ENCODE data around the gene RPN1.
"Not testable (repeated sequence)": the region's sequence is repeated elsewhere in the genome, so short reads cannot be mapped to it uniquely, and the experiment has no call there.

The RPN1 gene

DNA sequence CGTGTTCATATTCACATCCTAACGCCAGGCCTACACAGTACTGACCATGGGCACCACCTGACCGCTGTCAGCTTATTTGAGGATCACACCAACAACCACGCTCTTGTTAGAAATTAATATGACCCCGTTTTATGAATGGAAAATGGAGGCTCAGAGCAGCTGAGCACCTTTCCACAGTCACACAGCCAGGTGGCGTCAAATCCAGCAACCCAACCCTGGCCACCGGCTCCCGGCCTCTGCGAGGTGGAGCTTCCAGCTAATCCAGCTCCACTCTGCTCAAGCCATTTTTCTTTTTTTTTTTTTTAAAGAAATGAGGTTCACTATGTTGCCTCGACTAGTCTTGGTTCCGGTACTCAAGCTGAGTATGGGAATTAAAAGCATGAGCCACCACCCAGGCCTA, 41.3 kb downstream of the RPN1 start:
- DNase-seq (ENCODE audit: low spot score), result no peak

DNA sequence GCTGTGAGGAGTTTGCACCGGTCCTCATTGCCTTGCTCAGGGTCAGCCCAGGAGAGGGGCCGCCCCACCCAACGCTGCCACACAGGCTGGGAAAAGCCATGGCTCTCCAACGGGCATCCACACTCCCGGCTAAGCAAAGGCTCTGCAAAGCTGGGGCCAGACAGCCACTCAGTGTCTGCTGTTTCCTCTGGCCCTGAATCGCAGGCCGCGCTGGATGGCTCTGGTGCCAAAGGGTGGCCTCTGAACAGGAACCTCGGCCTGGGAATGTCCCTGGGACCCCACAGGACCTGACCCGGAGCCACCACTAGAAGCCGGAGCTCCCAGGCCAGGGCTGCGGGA, 42.9 kb downstream of the RPN1 start:
- DNase-seq (ENCODE audit: low spot score), result no peak

DNA sequence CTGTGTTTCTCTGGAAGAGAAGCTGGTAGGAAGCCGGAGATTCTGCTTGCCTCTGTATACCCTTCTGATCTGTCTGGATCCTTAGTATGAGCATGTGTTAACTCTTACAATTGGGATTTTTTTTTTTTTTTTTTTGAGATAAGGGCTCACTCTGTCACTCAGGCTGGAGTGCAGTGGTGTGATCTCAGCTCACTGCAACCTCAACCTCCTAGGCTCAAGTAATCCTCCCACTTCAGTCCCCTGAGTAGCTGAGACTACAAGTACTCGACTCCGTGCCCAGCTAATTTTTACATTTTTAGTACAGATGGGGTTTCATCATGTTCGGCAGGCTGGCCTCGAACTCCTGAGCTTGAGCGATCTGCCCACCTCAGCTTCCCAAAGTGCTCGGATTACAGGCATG, 44.5 kb downstream of the RPN1 start:
- no peak for DNase-seq (ENCODE audit: low spot score)

DNA sequence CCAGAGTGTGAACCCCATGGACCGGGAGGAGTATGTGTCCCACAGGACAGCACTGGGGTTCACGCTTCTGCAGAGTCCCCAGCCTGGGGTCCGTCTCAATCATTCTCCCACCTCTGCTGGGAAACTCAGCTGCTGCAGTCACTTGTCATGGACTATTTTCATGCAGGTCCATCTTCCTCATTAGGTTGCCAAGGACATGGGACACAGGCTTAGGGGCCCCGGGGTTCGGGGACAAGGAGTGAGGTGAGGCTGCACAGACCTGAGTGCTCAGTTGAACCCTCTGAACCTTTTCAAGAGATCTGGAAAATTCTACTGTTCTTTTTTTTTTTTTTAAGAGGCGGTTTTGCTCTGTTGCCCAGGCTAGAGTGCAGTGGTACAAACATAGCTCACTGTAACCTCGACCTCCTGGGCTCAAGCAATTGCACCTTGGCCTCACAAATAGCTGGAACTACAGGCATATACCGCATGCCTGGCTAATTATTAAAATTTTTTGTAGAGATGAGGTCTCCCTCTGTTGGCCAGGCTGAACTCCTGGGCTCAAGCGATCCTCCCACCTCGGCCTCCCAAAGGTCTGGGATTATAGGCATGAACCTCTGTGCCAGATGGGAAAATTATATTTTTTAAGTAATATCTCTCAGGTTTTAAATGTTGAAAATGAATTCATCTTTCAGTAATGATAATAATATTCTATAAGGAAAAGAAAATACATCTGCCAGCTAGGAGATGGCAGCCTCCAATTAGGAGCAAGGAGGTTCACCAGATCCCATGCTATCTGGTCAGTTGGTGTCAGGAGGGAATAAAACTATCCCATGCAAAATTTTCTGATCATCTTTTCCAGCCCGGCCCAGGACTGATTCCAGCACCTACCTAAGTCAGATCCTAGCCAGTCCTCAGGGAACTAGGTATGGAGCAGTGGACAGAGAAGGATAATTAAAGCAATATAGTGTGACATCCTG, 45.2 kb downstream of the RPN1 start:
- no peak for DNase-seq (ENCODE audit: low spot score)

DNA sequence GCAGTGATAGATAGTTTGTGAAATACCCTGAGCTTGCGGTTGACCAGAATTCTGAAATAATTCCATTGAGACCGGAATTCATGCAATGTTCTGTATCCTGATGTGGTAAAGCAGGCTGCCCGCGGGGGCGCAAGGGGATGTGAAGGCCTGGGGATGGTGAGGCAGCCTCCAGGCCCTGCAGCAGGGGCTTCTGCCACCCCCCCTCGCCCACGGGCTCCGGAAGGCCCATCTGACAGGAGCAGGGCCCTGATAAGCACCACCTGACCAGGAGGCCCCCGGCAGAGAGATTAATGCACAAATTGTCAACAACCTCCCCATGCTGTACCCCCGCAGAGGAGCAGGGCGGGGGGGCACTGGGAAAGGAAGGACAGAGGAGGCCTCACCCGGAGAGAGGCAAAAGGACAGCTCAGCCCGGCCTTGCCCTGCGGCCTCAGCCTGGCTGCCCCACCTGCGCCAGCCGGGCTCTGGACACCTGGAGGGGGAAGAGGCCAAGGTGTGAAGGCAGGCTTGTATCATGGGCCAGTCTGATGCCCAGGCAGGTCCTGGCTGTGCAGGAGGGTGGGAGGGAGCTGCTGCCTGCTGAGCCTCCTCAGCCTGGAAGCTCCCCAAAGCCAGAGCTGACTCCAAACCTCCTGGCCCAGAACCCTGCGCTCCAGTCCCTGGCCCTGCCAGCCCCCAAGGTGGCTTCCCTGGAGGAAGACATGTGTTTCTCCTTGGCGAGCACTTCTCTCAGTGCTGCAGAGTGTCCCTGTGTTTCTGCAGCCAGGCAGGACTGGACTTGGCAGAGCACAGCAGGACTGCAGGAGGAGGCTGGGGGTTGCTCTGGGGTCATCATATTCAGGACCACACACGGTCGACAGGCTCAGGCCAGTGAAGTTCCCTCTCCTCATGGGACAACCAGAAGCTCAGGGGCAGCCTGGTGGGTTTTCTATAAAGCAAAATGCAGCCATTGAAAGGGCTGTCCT, 46.5 kb downstream of the RPN1 start:
- no peak for DNase-seq (ENCODE audit: low spot score)

DNA sequence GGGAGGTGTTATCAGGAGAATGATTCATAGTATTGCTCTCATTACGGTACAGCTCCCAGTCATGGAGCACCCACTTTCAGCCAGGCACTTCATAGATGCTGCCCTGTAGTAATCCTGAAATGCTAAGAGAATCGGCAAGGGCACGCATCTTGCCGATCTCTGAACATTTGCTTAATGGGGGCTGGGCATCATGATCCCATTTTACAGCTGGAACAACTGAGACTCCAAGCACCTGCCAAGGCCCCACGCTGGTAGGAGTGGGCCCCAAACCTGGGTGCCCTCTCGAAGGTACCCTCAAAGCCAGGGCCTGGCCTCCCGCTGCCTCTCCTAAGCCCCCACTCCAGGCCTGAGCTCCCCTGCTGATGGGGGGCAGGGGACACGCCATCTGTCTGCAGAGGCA, 47.3 kb downstream of the RPN1 start:
- no peak for DNase-seq (ENCODE audit: low spot score)

DNA sequence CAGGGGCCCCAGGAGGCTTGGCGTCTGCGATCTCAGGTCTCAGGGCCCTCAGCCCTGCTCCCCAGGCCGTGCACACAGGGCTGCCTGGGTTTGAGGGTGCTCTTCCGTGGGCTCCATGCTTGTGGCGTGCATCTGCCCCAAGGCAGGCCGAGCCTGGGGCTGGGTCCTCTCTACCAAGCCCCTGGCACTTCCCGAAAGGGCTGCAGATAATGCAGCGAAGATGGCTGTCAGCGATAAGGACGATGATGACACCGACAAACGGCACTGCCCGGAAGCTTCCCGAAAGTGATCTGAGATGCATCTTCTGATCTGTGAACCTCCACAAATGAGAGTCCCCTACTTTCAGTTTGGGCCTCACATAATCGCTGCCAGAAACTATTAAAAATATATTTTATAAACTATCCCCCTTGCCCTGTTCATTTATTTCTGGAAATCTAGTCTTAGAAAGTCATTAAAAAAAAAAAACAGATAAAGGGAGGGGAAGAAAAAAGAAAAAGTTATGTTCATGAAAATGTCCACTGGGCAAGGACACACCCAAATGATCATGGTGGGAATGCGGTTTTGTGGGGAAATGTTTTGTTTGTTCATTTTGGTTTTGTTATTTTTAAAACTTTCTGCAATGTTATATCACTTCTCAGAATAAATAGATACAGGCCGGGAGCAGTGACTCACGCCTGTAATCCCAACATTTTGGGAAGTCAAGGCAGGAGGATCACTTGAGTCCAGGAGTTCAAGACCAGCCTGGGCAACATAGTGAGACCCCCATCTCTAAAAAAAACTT, 51.5 kb downstream of the RPN1 start:
- DNase-seq (ENCODE audit: low spot score), result no peak

DNA sequence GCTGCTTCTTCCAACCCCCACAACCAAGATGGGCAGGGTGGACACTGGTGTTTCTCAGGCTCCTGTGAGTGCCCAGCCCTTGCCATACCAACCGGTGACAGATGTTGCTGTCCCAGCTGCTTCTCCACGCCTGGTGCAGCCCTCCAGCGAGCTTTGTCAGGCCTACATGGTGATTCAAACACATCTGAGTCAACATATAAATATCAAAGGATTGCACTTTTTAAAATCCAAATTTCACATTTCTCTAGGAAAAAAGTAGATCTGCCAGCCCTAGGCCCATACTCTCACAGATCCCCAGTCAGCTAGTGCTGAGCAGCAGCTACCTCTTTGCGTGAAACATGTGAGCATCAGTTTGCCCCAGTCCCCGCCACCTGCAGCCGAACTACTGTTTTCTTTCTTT, 52.7 kb downstream of the RPN1 start:
- no peak for DNase-seq (ENCODE audit: low spot score)

DNA sequence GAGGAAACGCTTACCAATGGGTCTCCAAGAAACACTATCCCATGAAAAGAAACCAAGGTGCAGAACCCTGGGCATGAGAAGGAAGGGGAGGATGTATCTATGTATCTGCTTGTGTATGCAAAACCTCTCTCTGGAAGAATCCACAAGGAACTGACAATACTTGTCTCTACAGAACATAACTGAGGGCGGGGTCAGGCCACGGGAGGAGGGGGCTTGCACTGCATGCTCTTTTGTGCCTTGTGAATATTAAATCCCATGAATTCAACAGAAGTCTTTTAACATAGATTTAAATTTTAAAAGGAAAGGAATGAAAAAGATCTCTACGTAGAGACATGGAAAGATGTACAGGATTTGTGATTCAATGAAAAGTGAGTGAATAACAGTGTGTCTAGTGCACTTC, 57.8 kb downstream of the RPN1 start:
- no peak for DNase-seq (ENCODE audit: low spot score)

DNA sequence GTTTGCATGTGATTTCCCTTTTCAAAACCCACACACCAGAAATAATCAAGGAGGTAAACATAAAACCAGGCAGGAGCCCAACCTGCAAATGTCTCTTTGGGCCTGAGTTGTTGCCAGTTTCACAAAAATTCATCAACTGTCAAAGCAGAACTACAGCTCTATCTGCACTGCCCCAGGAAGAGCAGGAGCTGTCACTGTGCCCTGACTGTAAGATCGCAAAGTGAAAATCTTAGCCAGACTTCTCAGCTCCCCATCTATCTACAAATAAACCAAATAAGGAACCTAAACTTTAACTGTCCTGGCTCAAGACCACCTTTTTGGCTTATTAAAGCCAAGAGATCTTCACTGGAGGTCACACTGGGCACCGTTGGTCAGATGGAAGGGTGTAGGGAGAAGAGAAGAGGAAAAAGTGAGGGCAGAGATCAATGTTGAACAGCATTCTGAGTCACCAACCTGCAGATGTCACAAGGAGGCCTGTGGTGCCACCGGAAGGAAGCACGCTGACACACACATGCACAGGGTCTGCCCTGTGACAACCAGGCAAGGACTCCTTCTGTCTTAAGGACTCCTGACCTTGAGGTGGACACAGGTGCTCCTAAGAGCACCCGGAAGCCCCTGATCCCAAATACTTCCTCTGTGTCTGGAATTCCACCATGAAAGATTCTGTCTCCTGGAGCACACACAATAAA, 58.7 kb downstream of the RPN1 start:
- DNase-seq (ENCODE audit: low spot score), result no peak

DNA sequence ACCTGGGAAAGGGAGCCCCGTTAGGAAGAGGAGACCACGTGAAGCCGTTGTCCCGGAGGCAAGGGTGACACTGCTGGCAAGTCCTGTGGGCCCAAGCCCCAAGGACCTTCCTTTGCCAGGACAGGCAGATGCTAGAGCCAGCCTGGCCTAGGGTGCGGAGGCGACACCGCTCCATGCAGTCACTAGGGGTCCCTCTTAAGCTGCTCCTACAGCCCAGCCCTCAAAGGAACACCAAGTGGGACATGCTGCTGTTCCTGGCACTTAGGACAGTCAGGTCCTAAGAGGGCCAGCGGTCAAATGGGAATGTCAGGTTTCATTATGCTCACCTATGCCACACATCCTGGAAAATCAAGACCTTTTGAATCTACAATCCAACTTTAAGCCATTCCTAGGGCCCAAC, 59.7 kb downstream of the RPN1 start:
- DNase-seq (ENCODE audit: low spot score), result peak; percentile 86

DNA sequence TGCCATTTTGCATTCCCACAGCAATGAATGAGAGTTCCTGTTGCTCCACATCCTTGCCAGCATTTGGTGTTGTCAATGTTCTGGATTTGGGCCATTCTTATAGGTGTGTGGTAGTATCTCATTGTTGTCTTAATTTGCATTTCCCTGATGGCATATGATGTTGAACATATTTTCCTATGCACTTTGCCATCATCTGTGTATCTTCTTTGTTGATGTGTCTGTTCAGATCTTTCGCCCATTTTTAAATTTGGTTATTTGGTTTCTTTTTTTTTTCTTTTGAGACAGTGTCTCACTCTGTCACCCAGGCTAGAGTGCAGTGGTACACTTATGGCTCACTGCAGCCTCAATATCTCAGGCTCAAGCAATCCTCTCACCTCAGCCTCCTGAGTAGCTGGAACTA, 60.6 kb downstream of the RPN1 start:
- DNase-seq (ENCODE audit: low spot score), result not testable (repeated sequence)

DNA sequence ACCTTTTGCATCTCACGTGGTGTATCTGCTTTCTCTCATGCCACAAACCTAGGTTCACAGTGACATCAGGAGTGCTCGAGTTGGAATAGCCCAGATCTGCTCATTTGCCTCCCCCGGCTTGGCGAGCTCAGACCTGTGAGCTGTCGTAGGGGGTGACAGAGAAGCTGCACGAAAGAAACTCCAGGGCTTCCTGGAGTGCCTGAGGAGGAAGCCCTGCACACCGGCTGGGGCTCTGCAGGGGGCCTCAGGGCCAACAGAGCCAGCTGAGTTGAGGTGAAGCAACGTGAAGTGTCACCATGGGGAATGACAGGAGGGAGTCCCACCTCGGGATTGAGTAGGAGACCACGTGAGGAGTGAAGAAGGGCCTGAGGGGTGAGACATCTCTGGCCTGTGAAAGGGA, 62.5 kb downstream of the RPN1 start:
- DNase-seq (ENCODE audit: low spot score), result no peak

DNA sequence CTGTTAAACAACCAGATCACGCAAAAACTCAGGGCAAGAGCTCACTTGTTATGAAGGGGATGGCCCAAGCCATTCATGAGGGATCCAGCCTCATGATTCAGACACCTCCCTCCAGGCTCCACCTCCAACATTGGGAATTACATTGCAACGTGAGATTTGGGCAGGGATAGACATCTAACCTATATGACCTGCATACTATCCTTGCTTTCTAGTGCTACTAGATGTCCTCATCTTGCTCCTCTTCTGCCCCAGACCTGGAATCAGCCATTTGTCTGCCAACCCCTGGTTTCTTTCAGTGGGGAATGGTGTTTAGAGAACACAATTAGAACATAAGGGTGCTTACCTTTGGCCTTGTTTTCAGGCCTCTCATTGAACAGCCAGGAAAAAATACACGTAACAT, 63.2 kb downstream of the RPN1 start:
- no peak for DNase-seq (ENCODE audit: low spot score)

DNA sequence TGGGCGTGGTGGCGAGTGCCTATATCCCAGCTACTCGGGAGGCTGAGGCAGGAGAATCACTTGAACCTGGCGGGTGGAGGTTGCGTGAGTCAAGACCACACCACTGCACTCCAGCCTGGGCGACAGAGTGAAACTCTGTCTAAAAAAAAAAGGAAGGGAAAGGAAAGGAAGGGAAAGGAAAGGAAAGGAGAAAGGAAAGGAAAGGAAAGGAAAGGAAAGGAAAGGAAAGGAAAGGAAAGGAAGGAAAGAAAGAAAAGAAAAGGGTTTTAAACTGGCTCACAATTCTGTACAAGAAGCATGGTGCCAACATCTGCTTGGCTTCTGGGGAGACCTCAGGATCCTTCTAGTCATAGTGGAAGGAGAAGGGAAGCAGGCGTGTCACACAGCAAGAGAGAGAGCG, 63.7 kb downstream of the RPN1 start:
- DNase-seq (ENCODE audit: low spot score), result not testable (repeated sequence)

DNA sequence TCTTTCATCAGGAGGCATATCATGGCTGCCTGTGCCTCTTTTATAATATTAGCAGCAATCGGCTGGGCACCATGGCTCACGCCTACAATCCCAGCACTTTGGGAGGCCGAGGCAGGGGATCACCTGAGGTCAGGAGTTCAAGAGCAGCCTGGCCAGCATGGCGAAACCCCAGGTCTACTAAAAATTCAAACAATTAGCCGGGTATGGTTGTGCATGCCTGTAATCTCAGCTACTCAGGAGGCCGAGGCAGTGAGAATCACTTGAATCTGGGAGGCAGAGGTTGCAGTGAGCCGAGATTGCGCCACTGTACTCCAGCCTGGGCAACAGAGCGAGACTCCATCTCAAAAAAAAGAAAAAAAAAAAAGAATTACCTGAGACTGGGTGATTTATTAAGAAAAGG, 64.2 kb downstream of the RPN1 start:
- not testable (repeated sequence) for DNase-seq (ENCODE audit: low spot score)

DNA sequence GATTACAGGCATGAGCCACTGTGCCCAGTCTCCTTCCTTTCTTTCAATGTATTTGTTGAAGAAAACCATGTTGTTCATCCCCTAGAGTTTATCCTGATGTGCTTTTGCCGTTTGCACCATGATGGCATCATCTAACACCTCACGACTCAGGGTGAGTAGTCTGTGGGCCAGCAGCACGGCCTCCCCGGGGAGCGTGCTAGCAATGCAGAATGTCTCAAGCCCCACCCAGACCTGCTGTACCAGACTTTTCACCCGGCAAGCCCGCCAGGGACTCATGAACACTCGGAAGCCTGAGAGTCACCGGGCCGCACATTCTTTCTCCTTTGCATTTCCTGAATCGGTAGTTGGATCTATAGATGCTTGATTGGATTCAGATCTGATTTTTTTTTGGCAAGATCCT, 64.6 kb downstream of the RPN1 start:
- no peak for DNase-seq (ENCODE audit: low spot score)

DNA sequence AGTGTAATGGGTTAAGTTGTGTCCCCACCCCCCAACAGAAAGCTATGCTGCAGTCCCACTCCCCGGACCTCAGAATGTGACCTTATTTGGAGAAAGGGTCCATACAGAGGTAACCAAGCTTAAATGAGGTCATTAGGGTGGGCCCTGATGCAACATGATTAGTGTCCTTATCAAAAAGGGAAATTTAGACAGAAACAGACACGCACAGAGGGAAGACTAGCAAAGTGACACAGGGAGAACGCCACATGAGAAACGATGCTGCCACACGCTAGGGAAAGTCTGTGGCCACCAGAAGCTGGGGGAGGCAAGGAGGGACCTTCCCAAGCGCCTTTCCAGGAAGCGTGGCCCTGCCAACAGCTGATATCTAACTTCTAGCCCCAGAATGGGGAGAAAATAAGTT, 65.4 kb downstream of the RPN1 start:
- DNase-seq (ENCODE audit: low spot score), result no peak

DNA sequence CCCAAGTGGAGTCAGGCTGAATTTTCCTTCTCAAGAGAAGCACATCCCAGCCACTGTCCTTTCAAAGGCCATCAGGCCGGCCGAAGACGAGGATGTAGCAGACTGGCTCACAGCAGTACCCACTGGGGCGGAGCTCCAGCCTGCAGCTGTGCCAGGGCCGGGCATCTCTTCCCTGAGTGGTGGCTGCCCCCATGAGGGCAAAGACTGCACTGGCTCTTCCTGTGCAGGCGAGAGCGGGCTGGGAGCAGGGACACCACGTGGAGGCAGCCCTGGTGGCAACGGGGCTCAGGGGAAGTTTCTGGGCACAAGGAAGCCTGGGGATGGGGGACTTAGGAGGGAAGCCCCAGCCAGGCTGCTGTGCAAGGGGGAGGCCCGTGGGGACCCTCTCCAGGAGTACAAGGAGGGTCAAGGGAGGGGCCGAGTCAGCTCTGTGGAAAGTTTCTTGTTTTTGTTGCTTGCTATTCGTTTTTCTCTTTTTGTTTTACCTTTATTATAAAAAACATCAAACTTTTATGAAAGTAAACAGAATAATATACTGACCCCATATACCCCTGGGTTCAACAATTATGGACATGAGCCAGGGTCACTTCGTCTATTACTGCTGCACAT, 66.1 kb downstream of the RPN1 start:
- DNase-seq (ENCODE audit: low spot score), result no peak

DNA sequence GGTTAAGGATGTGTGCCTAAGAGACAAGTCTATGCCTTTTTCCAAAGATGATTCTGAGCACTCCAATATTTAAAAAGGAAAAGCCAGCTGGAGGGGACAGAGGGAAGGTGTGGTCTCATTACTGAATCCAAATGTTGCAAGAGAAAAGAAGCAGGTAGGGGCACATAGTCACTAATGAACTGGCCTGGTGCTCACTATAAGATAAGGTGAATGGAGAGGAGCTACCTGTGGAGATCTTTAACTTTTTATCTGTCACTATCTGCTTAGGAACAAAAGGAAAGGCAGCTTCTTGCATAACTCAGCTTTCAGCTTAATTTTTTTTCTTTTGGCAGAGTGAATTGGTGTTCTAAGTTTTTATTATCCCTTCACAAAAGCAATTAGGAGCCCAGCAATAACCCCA, 69.1 kb downstream of the RPN1 start:
- DNase-seq (ENCODE audit: low spot score), result no peak

DNA sequence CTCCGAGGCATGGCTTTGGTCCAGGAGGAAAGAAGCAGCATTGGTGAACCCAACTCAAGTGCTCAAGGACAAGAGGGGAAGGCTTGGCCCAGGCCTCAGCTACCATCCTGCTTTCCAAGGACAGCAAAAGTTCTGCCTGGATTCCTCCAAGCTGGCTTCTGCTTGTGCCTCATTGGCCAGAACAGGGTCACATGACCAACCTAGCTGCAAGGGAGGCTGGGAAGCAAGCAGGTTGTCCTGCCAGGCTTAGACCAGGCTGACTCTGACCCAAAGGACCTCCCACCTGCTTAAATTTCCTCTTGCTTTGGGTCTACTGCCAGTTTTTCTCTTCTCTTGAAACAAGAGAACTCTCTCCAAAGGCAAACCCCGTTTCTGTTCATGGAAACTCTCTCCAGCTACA, 70.7 kb downstream of the RPN1 start:
- no peak for DNase-seq (ENCODE audit: low spot score)
